Activated CD8-positive, alpha-beta memory T cell treated with anti-CD3 and anti-CD28 coated beads, Interleukin-2, amount 50 U/mL, for 4 hours (primary cell): ENCODE results near the gene BCL7A.
"Not testable (repeated sequence)": the region's sequence is repeated elsewhere in the genome, so short reads cannot be mapped to it uniquely, and the experiment has no call there.

Experiments used
- DNase-seq: peaks from one replicate; pipeline ENCODE4 v3.0.0-alpha.2; 2020

The BCL7A gene

GRCh38 chr12:122021822-122022392, at the start of gene BCL7A:
Gene BCL7A, plus strand, starts transcription at chr12:122021884. Its CDS starts 208 bp downstream, at chr12:122022092.
- DNase-seq: peak; percentile 57

- no peak for DNase-seq
Measured at GRCh38 chr12:121974026-121974985, 47.4 kb upstream of the BCL7A start.

GRCh38 chr12:121975021-121975420, 46.7 kb upstream of the BCL7A start:
- DNase-seq: no peak

- DNase-seq: no peak
Measured at GRCh38 chr12:121976950-121977349, 44.7 kb upstream of the BCL7A start.

- no peak for DNase-seq
Measured at GRCh38 chr12:121980191-121980891, 41.3 kb upstream of the BCL7A start.

GRCh38 chr12:121980892-121981272, 40.8 kb upstream of the BCL7A start:
- no peak for DNase-seq

- no peak for DNase-seq
Measured at GRCh38 chr12:121981456-121981855, 40.2 kb upstream of the BCL7A start.

- DNase-seq: no peak
Measured at GRCh38 chr12:121982950-121983349, 38.7 kb upstream of the BCL7A start.

GRCh38 chr12:121983536-121984210, 38.0 kb upstream of the BCL7A start:
- no peak for DNase-seq

- DNase-seq: no peak
Measured at GRCh38 chr12:121986489-121987245, 35.0 kb upstream of the BCL7A start.

GRCh38 chr12:121988519-121988918, 33.2 kb upstream of the BCL7A start:
- DNase-seq: not testable (repeated sequence)

- DNase-seq: no peak
Measured at GRCh38 chr12:121989276-121990113, 32.2 kb upstream of the BCL7A start.

- no peak for DNase-seq
Measured at GRCh38 chr12:121990114-121990647, 31.5 kb upstream of the BCL7A start.

- DNase-seq: no peak
Measured at GRCh38 chr12:121990692-121991603, 30.7 kb upstream of the BCL7A start.

GRCh38 chr12:121992059-121992879, 29.4 kb upstream of the BCL7A start:
- DNase-seq: peak; percentile 29

GRCh38 chr12:121996050-121996944, 25.4 kb upstream of the BCL7A start:
- DNase-seq: no peak

- DNase-seq: no peak
Measured at GRCh38 chr12:121996945-121997612, 24.6 kb upstream of the BCL7A start.
